ENCODE data around the gene TOMM6.

The TOMM6 gene

GRCh38 chr6:41777551-41778285, 9.8 kb upstream of the TOMM6 start:
- Histone ChIP-seq H3K36me3 (ENCODE audit: control insufficient read depth in 2 of 2, insufficient read depth in 2 of 2, low read length in 2 of 2) (peaks cover 12 to 25% of the 10 kb centered on the region in 2 donors), H3K27me3 (ENCODE audit: control insufficient read depth in 2 of 2, insufficient read depth in 2 of 2, low read length in 2 of 2) (no peaks in the 10 kb centered on the region), H3K9me3 (ENCODE audit: control insufficient read depth in 2 of 2, low read length in 2 of 2) (no peaks in the 10 kb centered on the region), H3K9ac (ENCODE audit: low read depth in 1 of 2, low read length in 2 of 2) (no peak overlapping the region), H3K4me3 (ENCODE audit: low read length in 2 of 2) (no peak overlapping the region), H3K27ac (ENCODE audit: low read depth in 2 of 2, low read length in 2 of 2) (no peak overlapping the region), H3K4me1 (ENCODE audit: control insufficient read depth in 2 of 2, insufficient read depth in 2 of 2, low read length in 2 of 2) (peaks cover 14 to 18% of the 10 kb centered on the region in 2 donors)

GRCh38 chr6:41778895-41779294, 8.6 kb upstream of the TOMM6 start:
- Histone ChIP-seq H3K36me3 (ENCODE audit: control insufficient read depth in 2 of 2, insufficient read depth in 2 of 2, low read length in 2 of 2) (peaks cover 8 to 25% of the 10 kb centered on the region in 2 donors), H3K9me3 (ENCODE audit: control insufficient read depth in 2 of 2, low read length in 2 of 2) (no peaks in the 10 kb centered on the region), H3K27me3 (ENCODE audit: control insufficient read depth in 2 of 2, insufficient read depth in 2 of 2, low read length in 2 of 2) (no peaks in the 10 kb centered on the region), H3K4me1 (ENCODE audit: control insufficient read depth in 2 of 2, insufficient read depth in 2 of 2, low read length in 2 of 2) (peaks cover 14 to 18% of the 10 kb centered on the region in 2 donors), H3K27ac (ENCODE audit: low read depth in 2 of 2, low read length in 2 of 2) (no peak overlapping the region), H3K9ac (ENCODE audit: low read depth in 1 of 2, low read length in 2 of 2) (peak overlapping the region; percentile 60 to 63), H3K4me3 (ENCODE audit: low read length in 2 of 2) (peak overlapping the region in 1 of 2 donors; percentile 78)

- peak overlapping the region in 1 of 2 donors; percentile 26 for H3K27ac ChIP-seq (ENCODE audit: low read depth in 2 of 2, low read length in 2 of 2)
- no peaks in the 10 kb centered on the region for H3K9me3 ChIP-seq (ENCODE audit: control insufficient read depth in 2 of 2, low read length in 2 of 2)
- H3K4me1 ChIP-seq (ENCODE audit: control insufficient read depth in 2 of 2, insufficient read depth in 2 of 2, low read length in 2 of 2) = peaks cover 14 to 18% of the 10 kb centered on the region in 2 donors
- H3K9ac ChIP-seq (ENCODE audit: low read depth in 1 of 2, low read length in 2 of 2) = peak overlapping the region; percentile 60 to 63
- peaks cover 8 to 23% of the 10 kb centered on the region in 2 donors for H3K36me3 ChIP-seq (ENCODE audit: control insufficient read depth in 2 of 2, insufficient read depth in 2 of 2, low read length in 2 of 2)
- H3K27me3 ChIP-seq (ENCODE audit: control insufficient read depth in 2 of 2, insufficient read depth in 2 of 2, low read length in 2 of 2) = no peaks in the 10 kb centered on the region
- peak overlapping the region; percentile 78 to 84 for H3K4me3 ChIP-seq (ENCODE audit: low read length in 2 of 2)
Measured at GRCh38 chr6:41779336-41779735, 8.2 kb upstream of the TOMM6 start.

GRCh38 chr6:41779788-41780550, 7.5 kb upstream of the TOMM6 start, which contains the start of gene FRS3:
Gene FRS3, minus strand, starts transcription at chr6:41779900. Its CDS starts 2,913 bp downstream, at chr6:41776987.
- Histone ChIP-seq H3K27ac (ENCODE audit: low read depth in 2 of 2, low read length in 2 of 2) (peak within 1 kb of the TSS; percentile 76 to 77), H3K9ac (ENCODE audit: low read depth in 1 of 2, low read length in 2 of 2) (peak within 1 kb of the TSS; percentile 60 to 63), H3K36me3 (ENCODE audit: control insufficient read depth in 2 of 2, insufficient read depth in 2 of 2, low read length in 2 of 2) (peaks cover 3 to 18% of the 10 kb centered on the region in 2 donors), H3K9me3 (ENCODE audit: control insufficient read depth in 2 of 2, low read length in 2 of 2) (no peaks in the 10 kb centered on the region), H3K27me3 (ENCODE audit: control insufficient read depth in 2 of 2, insufficient read depth in 2 of 2, low read length in 2 of 2) (no peaks in the 10 kb centered on the region), H3K4me3 (ENCODE audit: low read length in 2 of 2) (peak within 1 kb of the TSS; percentile 79 to 84), H3K4me1 (ENCODE audit: control insufficient read depth in 2 of 2, insufficient read depth in 2 of 2, low read length in 2 of 2) (peaks cover 14 to 18% of the 10 kb centered on the region in 2 donors)

- Histone ChIP-seq H3K27me3 (ENCODE audit: control insufficient read depth in 2 of 2, insufficient read depth in 2 of 2, low read length in 2 of 2) (no peaks in the 10 kb centered on the region), H3K36me3 (ENCODE audit: control insufficient read depth in 2 of 2, insufficient read depth in 2 of 2, low read length in 2 of 2) (peaks cover 2 to 13% of the 10 kb centered on the region in 2 donors), H3K9me3 (ENCODE audit: control insufficient read depth in 2 of 2, low read length in 2 of 2) (no peaks in the 10 kb centered on the region), H3K27ac (ENCODE audit: low read depth in 2 of 2, low read length in 2 of 2) (peak within 1 kb of the TSS; percentile 76 to 77), H3K9ac (ENCODE audit: low read depth in 1 of 2, low read length in 2 of 2) (peak within 1 kb of the TSS; percentile 60 to 63), H3K4me3 (ENCODE audit: low read length in 2 of 2) (peak within 1 kb of the TSS; percentile 79 to 84), H3K4me1 (ENCODE audit: control insufficient read depth in 2 of 2, insufficient read depth in 2 of 2, low read length in 2 of 2) (peaks cover 17 to 19% of the 10 kb centered on the region in 2 donors)
Measured at GRCh38 chr6:41780551-41781365, 6.7 kb upstream of the TOMM6 start, which contains the start of gene PRICKLE4. Gene PRICKLE4, plus strand, starts transcription at chr6:41780782. Its CDS starts 2,692 bp downstream, at chr6:41783474.

GRCh38 chr6:41781366-41781730, 6.1 kb upstream of the TOMM6 start:
- Histone ChIP-seq H3K4me3 (ENCODE audit: low read length in 2 of 2) (peak overlapping the region; percentile 62 to 76), H3K4me1 (ENCODE audit: control insufficient read depth in 2 of 2, insufficient read depth in 2 of 2, low read length in 2 of 2) (peaks cover 22 to 23% of the 10 kb centered on the region in 2 donors), H3K27me3 (ENCODE audit: control insufficient read depth in 2 of 2, insufficient read depth in 2 of 2, low read length in 2 of 2) (no peaks in the 10 kb centered on the region), H3K9ac (ENCODE audit: low read depth in 1 of 2, low read length in 2 of 2) (peak overlapping the region; percentile 60 to 62), H3K9me3 (ENCODE audit: control insufficient read depth in 2 of 2, low read length in 2 of 2) (no peaks in the 10 kb centered on the region), H3K27ac (ENCODE audit: low read depth in 2 of 2, low read length in 2 of 2) (peak overlapping the region; percentile 76 to 77), H3K36me3 (ENCODE audit: control insufficient read depth in 2 of 2, insufficient read depth in 2 of 2, low read length in 2 of 2) (peaks cover 2 to 12% of the 10 kb centered on the region in 2 donors)

- H3K9ac ChIP-seq (ENCODE audit: low read depth in 1 of 2, low read length in 2 of 2) = no peak overlapping the region
- H3K36me3 ChIP-seq (ENCODE audit: control insufficient read depth in 2 of 2, insufficient read depth in 2 of 2, low read length in 2 of 2) = peaks cover 2 to 5% of the 10 kb centered on the region in 2 donors
- no peaks in the 10 kb centered on the region for H3K9me3 ChIP-seq (ENCODE audit: control insufficient read depth in 2 of 2, low read length in 2 of 2)
- H3K27me3 ChIP-seq (ENCODE audit: control insufficient read depth in 2 of 2, insufficient read depth in 2 of 2, low read length in 2 of 2) = no peaks in the 10 kb centered on the region
- H3K27ac ChIP-seq (ENCODE audit: low read depth in 2 of 2, low read length in 2 of 2) = no peak overlapping the region
- H3K4me3 ChIP-seq (ENCODE audit: low read length in 2 of 2) = no peak overlapping the region
- H3K4me1 ChIP-seq (ENCODE audit: control insufficient read depth in 2 of 2, insufficient read depth in 2 of 2, low read length in 2 of 2) = peaks cover 22 to 23% of the 10 kb centered on the region in 2 donors
Measured at GRCh38 chr6:41783106-41783780, 4.3 kb upstream of the TOMM6 start.

- H3K4me3 ChIP-seq (ENCODE audit: low read length in 2 of 2) = no peak overlapping the region
Measured at GRCh38 chr6:41784581-41785171, 2.8 kb upstream of the TOMM6 start.

GRCh38 chr6:41785254-41785653, 2.2 kb upstream of the TOMM6 start:
- Histone ChIP-seq H3K9me3 (ENCODE audit: control insufficient read depth in 2 of 2, low read length in 2 of 2) (no peaks in the 10 kb centered on the region), H3K4me1 (ENCODE audit: control insufficient read depth in 2 of 2, insufficient read depth in 2 of 2, low read length in 2 of 2) (peaks cover 15 to 23% of the 10 kb centered on the region in 2 donors), H3K4me3 (ENCODE audit: low read length in 2 of 2) (no peak overlapping the region), H3K36me3 (ENCODE audit: control insufficient read depth in 2 of 2, insufficient read depth in 2 of 2, low read length in 2 of 2) (peaks cover 11 to 16% of the 10 kb centered on the region in 2 donors), H3K9ac (ENCODE audit: low read depth in 1 of 2, low read length in 2 of 2) (no peak overlapping the region), H3K27me3 (ENCODE audit: control insufficient read depth in 2 of 2, insufficient read depth in 2 of 2, low read length in 2 of 2) (no peaks in the 10 kb centered on the region), H3K27ac (ENCODE audit: low read depth in 2 of 2, low read length in 2 of 2) (no peak overlapping the region)

More at GRCh38 chr6:41784581-41785171, 2.8 kb upstream of the TOMM6 start:
- H3K27me3 ChIP-seq (ENCODE audit: control insufficient read depth in 2 of 2, insufficient read depth in 2 of 2, low read length in 2 of 2) = no peaks in the 10 kb centered on the region
- no peaks in the 10 kb centered on the region for H3K9me3 ChIP-seq (ENCODE audit: control insufficient read depth in 2 of 2, low read length in 2 of 2)
- H3K27ac ChIP-seq (ENCODE audit: low read depth in 2 of 2, low read length in 2 of 2) = no peak overlapping the region
- H3K36me3 ChIP-seq (ENCODE audit: control insufficient read depth in 2 of 2, insufficient read depth in 2 of 2, low read length in 2 of 2) = peaks cover 7 to 11% of the 10 kb centered on the region in 2 donors
- peaks cover 15 to 23% of the 10 kb centered on the region in 2 donors for H3K4me1 ChIP-seq (ENCODE audit: control insufficient read depth in 2 of 2, insufficient read depth in 2 of 2, low read length in 2 of 2)
- H3K9ac ChIP-seq (ENCODE audit: low read depth in 1 of 2, low read length in 2 of 2) = peak overlapping the region in 1 of 2 donors; percentile 47
